Neural cell (in vitro differentiated cells): ENCODE data around the gene USP6NL. TPM values are rescaled to one million over a fixed set of nuclear protein-coding genes. Genes with fewer than 3 reads are reported as not detected.

Experiments used
- H2AFZ ChIP-seq: fragments of 200-600, 300-800 bp; sonication (generic), shearing (Covaris generic); 2 replicates; pipeline ENCODE4 v1.6.0; 2014; ENCODE audit warnings: low read depth, mild to moderate bottlenecking, antibody characterized with exemption, low read length, moderate library complexity
- H3F3A ChIP-seq: fragments of 200-600 bp; shearing (Covaris generic); 2 replicates; pipeline ENCODE4 v1.6.1; 2016; ENCODE audit warnings: mild to moderate bottlenecking, moderate library complexity, mixed read lengths, antibody characterized with exemption, low read length; ENCODE audit not compliant: insufficient read depth, poor library complexity, severe bottlenecking
- H3K27ac ChIP-seq: fragments of 200-600, 300-800 bp; sonication (generic), shearing (Covaris generic); 2 replicates; pipeline ENCODE4 v1.5.1; 2014; ENCODE audit warnings: mild to moderate bottlenecking, low read length, moderate library complexity
- H3K27me3 ChIP-seq: fragments of 300-800, 200-600 bp; sonication (generic), shearing (Covaris generic); 2 replicates; pipeline ENCODE4 v1.6.0; 2014; ENCODE audit warnings: mild to moderate bottlenecking, low read depth, low read length, moderate library complexity; ENCODE audit not compliant: insufficient read depth
- H3K36me3 ChIP-seq: fragments of 300-800, 200-600 bp; sonication (generic), shearing (Covaris generic); 2 replicates; pipeline ENCODE4 v1.5.1; 2014; ENCODE audit warnings: mild to moderate bottlenecking, antibody characterized with exemption, low read length, moderate library complexity; ENCODE audit not compliant: insufficient read depth
- H3K4me2 ChIP-seq: fragments of 300-800, 200-600 bp; sonication (generic), shearing (Covaris generic); 2 replicates; pipeline ENCODE4 v1.6.0; 2014; ENCODE audit warnings: mild to moderate bottlenecking, low read length
- H3K4me3 ChIP-seq: fragments of 300-800, 200-600 bp; sonication (generic), shearing (Covaris generic); 2 replicates; pipeline ENCODE4 v1.5.1; 2014; ENCODE audit warnings: mild to moderate bottlenecking, low read length, moderate library complexity
- H3K79me2 ChIP-seq: fragments of 200-600 bp; shearing (Covaris generic); replicated peaks from 2 replicates; pipeline ENCODE4 v1.6.0; 2014; ENCODE audit warnings: mild to moderate bottlenecking, low read length, moderate library complexity; ENCODE audit not compliant: insufficient read depth
- H3K9ac ChIP-seq: fragments of 300-800, 200-600 bp; sonication (generic), shearing (Covaris generic); 2 replicates; pipeline ENCODE4 v1.6.1; 2016; ENCODE audit warnings: mild to moderate bottlenecking, low read length, mixed read lengths
- H3K9me2 ChIP-seq: fragments of 200-600 bp; shearing (Covaris generic); 2 replicates; pipeline ENCODE4 v1.6.1; 2016; ENCODE audit warnings: mild to moderate bottlenecking, low read length, mixed read lengths; ENCODE audit not compliant: insufficient read depth
- H3K9me3 ChIP-seq: fragments of 200-600, 300-800 bp; sonication (generic), shearing (Covaris generic); 2 replicates; pipeline ENCODE4 v1.6.1; 2016; ENCODE audit warnings: mild to moderate bottlenecking, mixed run types, low read length, moderate library complexity, mixed read lengths
- H4K20me1 ChIP-seq: fragments of 200-600 bp; shearing (Covaris generic); 2 replicates; pipeline ENCODE4 v1.6.1; 2016; ENCODE audit warnings: mild to moderate bottlenecking, mixed run types; ENCODE audit not compliant: insufficient read depth
- CTCF ChIP-seq: fragments of 450-650 bp; IDR thresholded peaks from 2 replicates; pipeline ENCODE4 v1.5.1; 2014; ENCODE audit warnings: antibody characterized with exemption, mild to moderate bottlenecking, moderate library complexity; ENCODE audit not compliant: poor library complexity, severe bottlenecking
- EP300 ChIP-seq: fragments of 450-650 bp; conservative IDR thresholded peaks from 2 replicates; pipeline ENCODE4 v1.6.1; 2014; ENCODE audit warnings: antibody characterized with exemption, mild to moderate bottlenecking, moderate library complexity; ENCODE audit not compliant: poor library complexity, severe bottlenecking
- EZH2 ChIP-seq: fragments of 200-600, 300-800 bp; shearing (Covaris generic), sonication (generic); IDR thresholded peaks from 2 replicates; pipeline ENCODE4 v1.6.1; 2014; ENCODE audit warnings: antibody characterized with exemption, low read length, borderline replicate concordance, mild to moderate bottlenecking; ENCODE audit not compliant: insufficient read depth, poor library complexity, severe bottlenecking
- MXI1 ChIP-seq: fragments of 450-650 bp; conservative IDR thresholded peaks from 2 replicates; pipeline ENCODE4 v1.6.1; 2014; ENCODE audit warnings: antibody characterized with exemption, mild to moderate bottlenecking; ENCODE audit not compliant: poor library complexity, severe bottlenecking
- POLR2AphosphoS5 ChIP-seq: IDR thresholded peaks from 2 replicates; pipeline ENCODE4 v1.6.1; 2012
- RAD21 ChIP-seq: fragments of 450-650 bp; conservative IDR thresholded peaks from 2 replicates; pipeline ENCODE4 v1.6.1; 2014; ENCODE audit warnings: antibody characterized with exemption, mild to moderate bottlenecking, moderate library complexity
- REST ChIP-seq: IDR thresholded peaks from 2 replicates; pipeline ENCODE4 v1.6.1; 2012; ENCODE audit warnings: borderline replicate concordance
- SMC3 ChIP-seq: fragments of 450-650 bp; conservative IDR thresholded peaks from 2 replicates; pipeline ENCODE4 v1.6.1; 2014; ENCODE audit warnings: antibody characterized with exemption, mild to moderate bottlenecking, moderate library complexity; ENCODE audit not compliant: poor library complexity
- TAF1 ChIP-seq: IDR thresholded peaks from 2 replicates; pipeline ENCODE4 v1.6.1; 2012; ENCODE audit warnings: low read depth
- polyA plus RNA-seq: library from polyadenylated mRNA; depleted of rRNA; stranded (reverse); fragments of >200 nt; gene quantifications from 2 replicates; pipeline ENCODE4 v1.2.3, GENCODE V29; 2014

Gene USP6NL
- polyA plus RNA-seq, 1 donor from 2014 or later = 39.9 TPM

- peaks cover 72% of the 10 kb centered on the region for H3K79me2 ChIP-seq
- H4K20me1 ChIP-seq = no peaks in the 10 kb centered on the region
- H3K27ac ChIP-seq = no peak overlapping the region
- H3K9me3 ChIP-seq = no peaks in the 10 kb centered on the region
- no peaks in the 10 kb centered on the region for H3F3A ChIP-seq
- no peak overlapping the region for H3K9ac ChIP-seq
- H2AFZ ChIP-seq = no peak overlapping the region
- no peak overlapping the region for H3K4me2 ChIP-seq
- H3K4me3 ChIP-seq = no peak overlapping the region
- H3K27me3 ChIP-seq = no peaks in the 10 kb centered on the region
- TF ChIP-seq EP300 (no peak), MXI1 (no peak), SMC3 (no peak), EZH2 (no peak), CTCF (no peak), RAD21 (no peak), REST (no peak), POLR2AphosphoS5 (no peak), TAF1 (no peak)
- no peaks in the 10 kb centered on the region for H3K9me2 ChIP-seq
- H3K36me3 ChIP-seq = no peaks in the 10 kb centered on the region
These were observed 21.7 kb downstream of the USP6NL start for GRCh38 chr10:11589738-11590137.

GRCh38 chr10:11588873-11589574 lies 22.4 kb downstream of the USP6NL start:
- H3K9me2 ChIP-seq = no peaks in the 10 kb centered on the region
- no peak overlapping the region for H3K4me3 ChIP-seq

More at GRCh38 chr10:11588873-11589574, 22.4 kb downstream of the USP6NL start:
- TF ChIP-seq POLR2AphosphoS5 = no peak
- TF ChIP-seq MXI1 = no peak
- no peak for TF ChIP-seq SMC3
- no peak for TF ChIP-seq TAF1
- no peak for TF ChIP-seq RAD21
- TF ChIP-seq REST = no peak
- no peak for TF ChIP-seq CTCF
- TF ChIP-seq EZH2 = no peak
- no peak for TF ChIP-seq EP300
- H4K20me1 ChIP-seq = no peaks in the 10 kb centered on the region
- H3K27me3 ChIP-seq = no peaks in the 10 kb centered on the region
- H3K9me3 ChIP-seq = no peaks in the 10 kb centered on the region
- no peaks in the 10 kb centered on the region for H3K36me3 ChIP-seq
- H3K27ac ChIP-seq = no peak overlapping the region
- no peak overlapping the region for H3K9ac ChIP-seq
- peaks cover 79% of the 10 kb centered on the region for H3K79me2 ChIP-seq
- H2AFZ ChIP-seq = no peak overlapping the region
- no peaks in the 10 kb centered on the region for H3F3A ChIP-seq
- H3K4me2 ChIP-seq = no peak overlapping the region
